HK-2 (cell line): ENCODE data around the gene UNC5A.

Source experiments
- DNase-seq: peaks from one replicate; pipeline ENCODE4 v3.0.0-alpha.2; 2018; ENCODE audit not compliant: unreplicated experiment

The UNC5A gene

GRCh38 chr5:176800024-176800423 lies 10.3 kb upstream of the UNC5A start:
- no peak for DNase-seq

- DNase-seq: no peak
Observed at GRCh38 chr5:176802116-176802784, 8.1 kb upstream of the UNC5A start.

GRCh38 chr5:176803068-176803942 lies 7.1 kb upstream of the UNC5A start:
- DNase-seq: no peak

- no peak for DNase-seq
Observed at GRCh38 chr5:176803943-176804498, 6.3 kb upstream of the UNC5A start.

- DNase-seq: no peak
Observed at GRCh38 chr5:176806137-176806536, 4.2 kb upstream of the UNC5A start.

GRCh38 chr5:176809544-176810080 lies 747 bp upstream of the UNC5A start:
- DNase-seq: no peak

- DNase-seq: no peak
Observed at GRCh38 chr5:176810687-176811501, 535 bp downstream of the UNC5A start.

GRCh38 chr5:176812269-176813259 lies 2.2 kb downstream of the UNC5A start:
- DNase-seq: peak; percentile 37

GRCh38 chr5:176813587-176814312 lies 3.4 kb downstream of the UNC5A start:
- DNase-seq: no peak

- no peak for DNase-seq
Observed at GRCh38 chr5:176814313-176814685, 3.9 kb downstream of the UNC5A start.

- DNase-seq: no peak
Observed at GRCh38 chr5:176814836-176815438, 4.6 kb downstream of the UNC5A start.

- DNase-seq: no peak
Observed at GRCh38 chr5:176816043-176816745, 5.8 kb downstream of the UNC5A start.

- no peak for DNase-seq
Observed at GRCh38 chr5:176816791-176817347, 6.5 kb downstream of the UNC5A start.

GRCh38 chr5:176817369-176817840 lies 7.0 kb downstream of the UNC5A start:
- DNase-seq: no peak

- peak; percentile 53 for DNase-seq
Observed at GRCh38 chr5:176817841-176818377, 7.5 kb downstream of the UNC5A start.

GRCh38 chr5:176818391-176819098 lies 8.2 kb downstream of the UNC5A start:
- peak; percentile 62 for DNase-seq

- no peak for DNase-seq
Observed at GRCh38 chr5:176819476-176819875, 9.1 kb downstream of the UNC5A start.
